Measurements from ENCODE around the gene CDH13.

CDH13 gene

DNA sequence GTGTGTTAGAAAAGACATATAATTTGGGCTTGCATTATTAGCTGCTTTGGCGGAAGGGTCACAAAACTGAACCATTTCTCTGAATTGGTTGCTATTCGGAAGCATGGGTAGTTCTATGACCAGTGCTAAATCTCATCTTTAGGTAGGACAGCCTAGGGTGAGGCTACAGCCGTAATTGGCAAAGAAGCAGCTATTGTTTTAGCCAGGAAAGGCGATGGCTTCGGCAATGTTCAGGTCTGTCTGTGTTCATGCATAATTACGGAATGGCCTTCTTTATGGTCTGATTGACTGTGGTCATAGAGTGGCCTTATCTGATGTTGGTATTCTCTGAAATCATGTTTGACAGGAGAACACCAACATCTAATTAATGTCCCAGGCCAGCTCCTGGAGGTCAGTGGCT, 812.6 kb downstream of the CDH13 start:
- TF ChIP-seq, protein P1, sequence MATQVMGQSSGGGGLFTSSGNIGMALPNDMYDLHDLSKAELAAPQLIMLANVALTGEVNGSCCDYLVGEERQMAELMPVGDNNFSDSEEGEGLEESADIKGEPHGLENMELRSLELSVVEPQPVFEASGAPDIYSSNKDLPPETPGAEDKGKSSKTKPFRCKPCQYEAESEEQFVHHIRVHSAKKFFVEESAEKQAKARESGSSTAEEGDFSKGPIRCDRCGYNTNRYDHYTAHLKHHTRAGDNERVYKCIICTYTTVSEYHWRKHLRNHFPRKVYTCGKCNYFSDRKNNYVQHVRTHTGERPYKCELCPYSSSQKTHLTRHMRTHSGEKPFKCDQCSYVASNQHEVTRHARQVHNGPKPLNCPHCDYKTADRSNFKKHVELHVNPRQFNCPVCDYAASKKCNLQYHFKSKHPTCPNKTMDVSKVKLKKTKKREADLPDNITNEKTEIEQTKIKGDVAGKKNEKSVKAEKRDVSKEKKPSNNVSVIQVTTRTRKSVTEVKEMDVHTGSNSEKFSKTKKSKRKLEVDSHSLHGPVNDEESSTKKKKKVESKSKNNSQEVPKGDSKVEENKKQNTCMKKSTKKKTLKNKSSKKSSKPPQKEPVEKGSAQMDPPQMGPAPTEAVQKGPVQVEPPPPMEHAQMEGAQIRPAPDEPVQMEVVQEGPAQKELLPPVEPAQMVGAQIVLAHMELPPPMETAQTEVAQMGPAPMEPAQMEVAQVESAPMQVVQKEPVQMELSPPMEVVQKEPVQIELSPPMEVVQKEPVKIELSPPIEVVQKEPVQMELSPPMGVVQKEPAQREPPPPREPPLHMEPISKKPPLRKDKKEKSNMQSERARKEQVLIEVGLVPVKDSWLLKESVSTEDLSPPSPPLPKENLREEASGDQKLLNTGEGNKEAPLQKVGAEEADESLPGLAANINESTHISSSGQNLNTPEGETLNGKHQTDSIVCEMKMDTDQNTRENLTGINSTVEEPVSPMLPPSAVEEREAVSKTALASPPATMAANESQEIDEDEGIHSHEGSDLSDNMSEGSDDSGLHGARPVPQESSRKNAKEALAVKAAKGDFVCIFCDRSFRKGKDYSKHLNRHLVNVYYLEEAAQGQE (IDR thresholded peaks at IDR 0.05; ENCODE audit: insufficient read depth in 1 of 2, low read depth in 2 of 2, low read length in 2 of 2) = no peak
- TF ChIP-seq FOXP2 (optimal IDR thresholded peaks at IDR 0.05; ENCODE audit: borderline replicate concordance, extremely low read depth, extremely low read length, insufficient read depth) (no peak), SIN3A (IDR thresholded peaks at IDR 0.05; ENCODE audit: borderline replicate concordance, insufficient read depth, low read length) (no peak), POLR2AphosphoS5 (IDR thresholded peaks at IDR 0.05; ENCODE audit: low read depth, low read length) (no peak), TAF1 (IDR thresholded peaks at IDR 0.05; ENCODE audit: borderline replicate concordance, insufficient read depth, low read length) (no peak)

DNA sequence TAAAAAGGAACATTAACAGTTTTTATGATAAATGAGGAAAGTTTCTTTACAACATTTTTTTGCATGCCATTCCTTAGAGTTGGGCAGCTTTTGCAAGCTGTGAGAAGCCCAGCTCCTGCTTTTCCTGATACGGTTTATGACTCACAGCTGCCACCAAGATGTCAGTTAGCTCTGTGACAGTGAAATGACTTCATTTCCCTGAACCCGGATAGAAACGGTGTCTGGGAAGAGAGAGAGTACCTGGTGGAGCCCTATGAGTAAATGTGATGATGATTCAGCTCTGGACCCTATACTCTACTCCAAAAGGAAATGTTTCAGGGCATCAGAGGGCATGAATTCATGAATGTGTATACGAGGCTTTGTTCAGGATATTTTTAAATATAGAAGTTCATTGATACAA, 814.7 kb downstream of the CDH13 start:
- no peak for TF ChIP-seq TAF1 (IDR thresholded peaks at IDR 0.05; ENCODE audit: borderline replicate concordance, insufficient read depth, low read length)
- TF ChIP-seq, protein P1 (IDR thresholded peaks at IDR 0.05; ENCODE audit: insufficient read depth in 1 of 2, low read depth in 2 of 2, low read length in 2 of 2) = no peak
- TF ChIP-seq POLR2AphosphoS5 (IDR thresholded peaks at IDR 0.05; ENCODE audit: low read depth, low read length) = no peak
- no peak for TF ChIP-seq SIN3A (IDR thresholded peaks at IDR 0.05; ENCODE audit: borderline replicate concordance, insufficient read depth, low read length)
- TF ChIP-seq FOXP2 (optimal IDR thresholded peaks at IDR 0.05; ENCODE audit: borderline replicate concordance, extremely low read depth, extremely low read length, insufficient read depth) = no peak

DNA sequence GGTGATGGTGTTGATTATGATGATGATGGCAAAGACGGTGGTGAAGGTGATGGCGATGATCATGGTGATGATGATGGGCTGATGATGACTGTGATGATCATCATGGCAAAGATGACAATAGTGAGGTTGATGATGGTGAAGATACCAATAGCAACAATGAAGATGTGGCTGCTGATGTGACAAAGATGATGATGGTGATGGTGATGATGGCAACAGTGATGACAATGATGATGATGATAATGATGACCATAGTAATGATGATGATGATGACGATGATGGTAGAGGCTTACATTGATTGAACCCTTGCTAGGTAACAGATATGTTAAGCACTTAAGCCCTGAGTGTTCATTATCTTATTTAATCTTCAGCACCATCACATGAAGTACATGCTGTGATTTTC, 817.2 kb downstream of the CDH13 start:
- TF ChIP-seq FOXP2 (optimal IDR thresholded peaks at IDR 0.05; ENCODE audit: borderline replicate concordance, extremely low read depth, extremely low read length, insufficient read depth) (no peak), SIN3A (IDR thresholded peaks at IDR 0.05; ENCODE audit: borderline replicate concordance, insufficient read depth, low read length) (no peak), POLR2AphosphoS5 (IDR thresholded peaks at IDR 0.05; ENCODE audit: low read depth, low read length) (no peak), TAF1 (IDR thresholded peaks at IDR 0.05; ENCODE audit: borderline replicate concordance, insufficient read depth, low read length) (no peak)
- TF ChIP-seq, protein P1 (IDR thresholded peaks at IDR 0.05; ENCODE audit: insufficient read depth in 1 of 2, low read depth in 2 of 2, low read length in 2 of 2) = no peak

DNA sequence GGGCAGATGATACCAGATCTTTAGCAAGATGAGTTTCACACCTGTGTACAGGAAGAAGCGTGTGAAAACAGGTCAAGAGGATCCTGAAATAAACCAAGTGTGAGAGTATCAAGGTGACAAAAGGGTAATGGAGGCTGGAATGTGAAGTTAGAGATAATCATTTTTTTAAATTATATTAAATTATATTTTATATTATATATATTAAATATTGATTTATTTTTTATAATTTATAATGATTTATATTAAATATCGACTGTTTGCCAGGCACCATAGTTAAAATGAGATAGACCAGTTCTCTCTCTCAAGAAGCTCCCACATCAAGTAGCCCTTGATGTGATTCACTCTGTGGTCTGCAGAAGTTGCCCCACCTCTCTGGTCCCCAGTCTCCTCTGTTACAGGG, 820.8 kb downstream of the CDH13 start:
- TF ChIP-seq, protein P1 (IDR thresholded peaks at IDR 0.05; ENCODE audit: insufficient read depth in 1 of 2, low read depth in 2 of 2, low read length in 2 of 2) = no peak
- TF ChIP-seq POLR2AphosphoS5 (IDR thresholded peaks at IDR 0.05; ENCODE audit: low read depth, low read length) (no peak), FOXP2 (optimal IDR thresholded peaks at IDR 0.05; ENCODE audit: borderline replicate concordance, extremely low read depth, extremely low read length, insufficient read depth) (no peak), SIN3A (IDR thresholded peaks at IDR 0.05; ENCODE audit: borderline replicate concordance, insufficient read depth, low read length) (no peak), TAF1 (IDR thresholded peaks at IDR 0.05; ENCODE audit: borderline replicate concordance, insufficient read depth, low read length) (no peak)

DNA sequence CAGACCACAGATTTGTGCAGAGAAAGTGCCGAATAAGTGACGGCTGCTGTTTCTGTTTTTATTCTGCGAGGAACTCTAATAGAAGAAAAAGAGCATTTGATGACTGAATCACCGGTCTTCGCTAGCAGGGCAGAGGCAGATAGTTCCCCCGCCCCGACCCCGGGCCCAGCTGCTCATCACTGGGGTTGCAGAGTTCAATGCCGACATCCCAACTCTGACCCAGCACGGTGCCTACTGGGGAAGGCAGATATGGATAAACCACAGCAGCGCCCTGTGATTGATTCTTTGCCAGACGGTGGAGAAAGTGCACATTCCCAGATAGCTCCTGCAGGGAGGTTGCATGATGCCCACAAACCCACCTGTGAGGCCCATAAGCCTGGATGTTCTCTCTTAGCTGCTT, 823.1 kb downstream of the CDH13 start:
- TF ChIP-seq POLR2AphosphoS5 (IDR thresholded peaks at IDR 0.05; ENCODE audit: low read depth, low read length) (no peak), SIN3A (IDR thresholded peaks at IDR 0.05; ENCODE audit: borderline replicate concordance, insufficient read depth, low read length) (no peak), TAF1 (IDR thresholded peaks at IDR 0.05; ENCODE audit: borderline replicate concordance, insufficient read depth, low read length) (no peak), FOXP2 (optimal IDR thresholded peaks at IDR 0.05; ENCODE audit: borderline replicate concordance, extremely low read depth, extremely low read length, insufficient read depth) (no peak)
- TF ChIP-seq, protein P1 (IDR thresholded peaks at IDR 0.05; ENCODE audit: insufficient read depth in 1 of 2, low read depth in 2 of 2, low read length in 2 of 2) = no peak
